IPS-18a (cell line): ENCODE data around the gene SFRP5.

Source experiments
- H3K27ac ChIP-seq: one replicate; pipeline ENCODE4 v1.5.1; 2013; ENCODE audit warnings: low read length
- H3K27me3 ChIP-seq: one replicate; pipeline ENCODE4 v1.6.1; 2013; ENCODE audit warnings: mild to moderate bottlenecking, low read length; ENCODE audit not compliant: control insufficient read depth, insufficient read depth
- H3K36me3 ChIP-seq: one replicate; pipeline ENCODE4 v1.6.1; 2013; ENCODE audit warnings: low read depth, low read length; ENCODE audit not compliant: control insufficient read depth
- H3K4me1 ChIP-seq: one replicate; pipeline ENCODE4 v1.6.1; 2013; ENCODE audit warnings: low read depth, low read length; ENCODE audit not compliant: control insufficient read depth
- H3K4me3 ChIP-seq: one replicate; pipeline ENCODE4 v1.5.1; 2013; ENCODE audit warnings: low read length
- H3K9ac ChIP-seq: one replicate; pipeline ENCODE4 v1.6.1; 2013; ENCODE audit warnings: mild to moderate bottlenecking, low read length, moderate library complexity
- H3K9me3 ChIP-seq: one replicate; pipeline ENCODE4 v1.6.1; 2013; ENCODE audit warnings: low read depth, low read length; ENCODE audit not compliant: control insufficient read depth

Gene SFRP5

GRCh38 chr10:97782455-97783228 is 10.8 kb upstream of the SFRP5 start:
- Histone ChIP-seq H3K4me3 (no peak overlapping the region), H3K27me3 (no peaks in the 10 kb centered on the region), H3K36me3 (no peaks in the 10 kb centered on the region), H3K27ac (no peak overlapping the region), H3K9ac (no peak overlapping the region), H3K4me1 (peaks cover 9% of the 10 kb centered on the region), H3K9me3 (no peaks in the 10 kb centered on the region)

GRCh38 chr10:97781618-97782331 is 10.0 kb upstream of the SFRP5 start:
- H3K27me3 ChIP-seq: no peaks in the 10 kb centered on the region
- H3K36me3 ChIP-seq: no peaks in the 10 kb centered on the region
- H3K27ac ChIP-seq: no peak overlapping the region
- H3K9ac ChIP-seq: no peak overlapping the region
- H3K4me1 ChIP-seq: peaks cover 9% of the 10 kb centered on the region
- H3K9me3 ChIP-seq: no peaks in the 10 kb centered on the region
- H3K4me3 ChIP-seq: no peak overlapping the region

GRCh38 chr10:97780841-97781617 is 9.2 kb upstream of the SFRP5 start:
- no peaks in the 10 kb centered on the region for H3K36me3 ChIP-seq
- H3K27me3 ChIP-seq: no peaks in the 10 kb centered on the region
- H3K27ac ChIP-seq: no peak overlapping the region
- H3K4me3 ChIP-seq: no peak overlapping the region
- H3K4me1 ChIP-seq: peaks cover 9% of the 10 kb centered on the region
- no peak overlapping the region for H3K9ac ChIP-seq
- no peaks in the 10 kb centered on the region for H3K9me3 ChIP-seq

GRCh38 chr10:97779975-97780374 is 8.2 kb upstream of the SFRP5 start:
- H3K36me3 ChIP-seq: no peaks in the 10 kb centered on the region
- no peak overlapping the region for H3K27ac ChIP-seq
- no peak overlapping the region for H3K4me3 ChIP-seq
- no peaks in the 10 kb centered on the region for H3K9me3 ChIP-seq
- no peaks in the 10 kb centered on the region for H3K27me3 ChIP-seq
- H3K4me1 ChIP-seq: peaks cover 9% of the 10 kb centered on the region
- H3K9ac ChIP-seq: no peak overlapping the region

- Histone ChIP-seq H3K4me3 (no peak overlapping the region), H3K36me3 (no peaks in the 10 kb centered on the region), H3K4me1 (peaks cover 9% of the 10 kb centered on the region), H3K9me3 (no peaks in the 10 kb centered on the region), H3K27me3 (no peaks in the 10 kb centered on the region), H3K9ac (no peak overlapping the region), H3K27ac (no peak overlapping the region)
Measured at GRCh38 chr10:97779492-97779891, 7.7 kb upstream of the SFRP5 start.

- no peak overlapping the region for H3K9ac ChIP-seq
- peaks cover 1% of the 10 kb centered on the region for H3K27me3 ChIP-seq
- no peaks in the 10 kb centered on the region for H3K36me3 ChIP-seq
- H3K4me1 ChIP-seq: peaks cover 9% of the 10 kb centered on the region
- no peaks in the 10 kb centered on the region for H3K9me3 ChIP-seq
- no peak overlapping the region for H3K27ac ChIP-seq
- H3K4me3 ChIP-seq: no peak overlapping the region
Measured at GRCh38 chr10:97778452-97779302, 6.9 kb upstream of the SFRP5 start.

- no peak overlapping the region for H3K4me3 ChIP-seq
- no peak overlapping the region for H3K9ac ChIP-seq
- peaks cover 18% of the 10 kb centered on the region for H3K4me1 ChIP-seq
- no peaks in the 10 kb centered on the region for H3K36me3 ChIP-seq
- H3K27me3 ChIP-seq: peaks cover 16% of the 10 kb centered on the region
- no peak overlapping the region for H3K27ac ChIP-seq
- H3K9me3 ChIP-seq: no peaks in the 10 kb centered on the region
Measured at GRCh38 chr10:97777143-97777542, 5.3 kb upstream of the SFRP5 start.

GRCh38 chr10:97774811-97775294 is 3.1 kb upstream of the SFRP5 start:
- H3K4me1 ChIP-seq: peaks cover 17% of the 10 kb centered on the region
- no peaks in the 10 kb centered on the region for H3K9me3 ChIP-seq
- no peak overlapping the region for H3K9ac ChIP-seq
- no peak overlapping the region for H3K27ac ChIP-seq
- H3K4me3 ChIP-seq: no peak overlapping the region
- H3K36me3 ChIP-seq: no peaks in the 10 kb centered on the region
- peaks cover 37% of the 10 kb centered on the region for H3K27me3 ChIP-seq

- Histone ChIP-seq H3K9ac (no peak overlapping the region), H3K4me3 (no peak overlapping the region), H3K27ac (no peak overlapping the region), H3K36me3 (no peaks in the 10 kb centered on the region), H3K9me3 (no peaks in the 10 kb centered on the region), H3K4me1 (peaks cover 11% of the 10 kb centered on the region), H3K27me3 (peaks cover 52% of the 10 kb centered on the region)
Measured at GRCh38 chr10:97773096-97773495, 1.3 kb upstream of the SFRP5 start.

- Histone ChIP-seq H3K4me3 (peak overlapping the region; percentile 66), H3K9ac (peak overlapping the region; percentile 14), H3K4me1 (peaks cover 11% of the 10 kb centered on the region)
Measured at GRCh38 chr10:97771055-97771891, 526 bp downstream of the SFRP5 start.

More at GRCh38 chr10:97771055-97771891, 526 bp downstream of the SFRP5 start:
- H3K27ac ChIP-seq: no peak overlapping the region
- no peaks in the 10 kb centered on the region for H3K36me3 ChIP-seq
- peaks cover 52% of the 10 kb centered on the region for H3K27me3 ChIP-seq
- no peaks in the 10 kb centered on the region for H3K9me3 ChIP-seq
